LoVo (cell line): ENCODE results near the gene HEMK1.

Source experiments
- DNase-seq: peaks from one replicate; pipeline ENCODE4 v3.0.0-alpha.2; 2016; ENCODE audit warnings: low spot score

Gene HEMK1

GRCh38 chr3:50568947-50569749 is at the start of gene HEMK1:
TSS of gene HEMK1 (plus strand) at chr3:50569522. CDS start at chr3:50571105, 1,583 bp downstream.
- peak; percentile 97 for DNase-seq

- no peak for DNase-seq
Observed at GRCh38 chr3:50520849-50521248, 48.5 kb upstream of the HEMK1 start.

GRCh38 chr3:50521572-50521971 is 47.8 kb upstream of the HEMK1 start:
- no peak for DNase-seq

GRCh38 chr3:50523279-50523811 is 46.0 kb upstream of the HEMK1 start:
- DNase-seq = no peak

- no peak for DNase-seq
Observed at GRCh38 chr3:50524746-50525145, 44.6 kb upstream of the HEMK1 start.

GRCh38 chr3:50525191-50525910 is 44.0 kb upstream of the HEMK1 start:
- DNase-seq = no peak

- peak; percentile 27 for DNase-seq
Observed at GRCh38 chr3:50525987-50526386, 43.3 kb upstream of the HEMK1 start.

GRCh38 chr3:50530001-50530970 is 39.0 kb upstream of the HEMK1 start:
- no peak for DNase-seq

- DNase-seq = no peak
Observed at GRCh38 chr3:50531201-50531600, 38.1 kb upstream of the HEMK1 start.

GRCh38 chr3:50532062-50532705 is 37.1 kb upstream of the HEMK1 start:
- no peak for DNase-seq

GRCh38 chr3:50533316-50533715 is 36.0 kb upstream of the HEMK1 start:
- DNase-seq = no peak

GRCh38 chr3:50533807-50534461 is 35.4 kb upstream of the HEMK1 start:
- DNase-seq = no peak

GRCh38 chr3:50534681-50535330 is 34.5 kb upstream of the HEMK1 start:
- DNase-seq = no peak

- no peak for DNase-seq
Observed at GRCh38 chr3:50536471-50537180, 32.7 kb upstream of the HEMK1 start.

- DNase-seq = no peak
Observed at GRCh38 chr3:50537421-50538129, 31.7 kb upstream of the HEMK1 start.

GRCh38 chr3:50539356-50540286 is 29.7 kb upstream of the HEMK1 start:
- DNase-seq = no peak

GRCh38 chr3:50542177-50543034 is 26.9 kb upstream of the HEMK1 start:
- peak; percentile 63 for DNase-seq
